ENCODE measurements around the gene RPTOR. TPM values are rescaled to one million over a fixed set of nuclear protein-coding genes. Genes with fewer than 3 reads are reported as not detected.

The RPTOR gene
- total and polyA plus RNA-seq, 2 donors (not counting 1 experiment from before 2014, with no cell fraction given) = 6.7 to 22.8 TPM

- Histone ChIP-seq H3K9ac (ENCODE audit: insufficient read depth, low read length) (no peak overlapping the region), H3K27me3 (ENCODE audit: control insufficient read depth, insufficient read depth, low read length) (no peaks in the 10 kb centered on the region), H4K20me1 (ENCODE audit: control insufficient read depth, extremely low read depth, insufficient read depth, low read length) (no peaks in the 10 kb centered on the region), H2AFZ (ENCODE audit: low read length) (no peak overlapping the region), H3K4me2 (ENCODE audit: extremely low read depth, insufficient read depth, low read length) (no peak overlapping the region), H3K36me3 (ENCODE audit: control insufficient read depth, insufficient read depth, low read length) (no peaks in the 10 kb centered on the region), H3K79me2 (ENCODE audit: control insufficient read depth, insufficient read depth, low read length) (peaks cover 2% of the 10 kb centered on the region), H3K9me3 (ENCODE audit: control insufficient read depth, insufficient read depth, low read depth, low read length) (no peaks in the 10 kb centered on the region), H3K4me3 (replicated peaks in 1 of 4; ENCODE audit: control extremely low read depth in 1 of 4, insufficient read depth in 1 of 4, low read depth in 3 of 4, low read length in 4 of 4) (no peak overlapping the region), H3K4me1 (ENCODE audit: control insufficient read depth, extremely low read depth, insufficient read depth, low read length) (peaks cover 16% of the 10 kb centered on the region), H3K27ac (ENCODE audit: insufficient read depth, low read length) (no peak overlapping the region)
- peak in 1 of 2 donors; percentile 34 for DNase-seq (ENCODE audit: low read depth in 2 of 2)
- TF ChIP-seq EZH2 (IDR thresholded peaks at IDR 0.05; ENCODE audit: low read length, missing control alignments) (no peak), CTCF (conservative IDR thresholded peaks at IDR 0.05 in 1 of 2, IDR thresholded peaks at IDR 0.05 in 1 of 2; ENCODE audit: low read depth in 1 of 2, low read length in 2 of 2) (no peak)
Measured at GRCh38 chr17:80666867-80667266, 122.2 kb downstream of the RPTOR start.

GRCh38 chr17:80667462-80668277 is 123.0 kb downstream of the RPTOR start:
- Histone ChIP-seq H3K27ac (ENCODE audit: insufficient read depth, low read length) (no peak overlapping the region), H3K9ac (ENCODE audit: insufficient read depth, low read length) (no peak overlapping the region), H3K4me3 (replicated peaks in 1 of 4; ENCODE audit: control extremely low read depth in 1 of 4, insufficient read depth in 1 of 4, low read depth in 3 of 4, low read length in 4 of 4) (no peak overlapping the region), H3K79me2 (ENCODE audit: control insufficient read depth, insufficient read depth, low read length) (peaks cover 2% of the 10 kb centered on the region), H3K4me2 (ENCODE audit: extremely low read depth, insufficient read depth, low read length) (no peak overlapping the region), H3K4me1 (ENCODE audit: control insufficient read depth, extremely low read depth, insufficient read depth, low read length) (peaks cover 16% of the 10 kb centered on the region), H3K36me3 (ENCODE audit: control insufficient read depth, insufficient read depth, low read length) (no peaks in the 10 kb centered on the region), H3K9me3 (ENCODE audit: control insufficient read depth, insufficient read depth, low read depth, low read length) (no peaks in the 10 kb centered on the region), H3K27me3 (ENCODE audit: control insufficient read depth, insufficient read depth, low read length) (no peaks in the 10 kb centered on the region), H4K20me1 (ENCODE audit: control insufficient read depth, extremely low read depth, insufficient read depth, low read length) (no peaks in the 10 kb centered on the region), H2AFZ (ENCODE audit: low read length) (no peak overlapping the region)
- DNase-seq (ENCODE audit: low read depth in 2 of 2) = no peak
- TF ChIP-seq CTCF (conservative IDR thresholded peaks at IDR 0.05 in 1 of 2, IDR thresholded peaks at IDR 0.05 in 1 of 2; ENCODE audit: low read depth in 1 of 2, low read length in 2 of 2) (no peak), EZH2 (IDR thresholded peaks at IDR 0.05; ENCODE audit: low read length, missing control alignments) (no peak)

GRCh38 chr17:80668375-80669148 is 123.9 kb downstream of the RPTOR start:
- Histone ChIP-seq H4K20me1 (ENCODE audit: control insufficient read depth, extremely low read depth, insufficient read depth, low read length) (no peaks in the 10 kb centered on the region), H3K9me3 (ENCODE audit: control insufficient read depth, insufficient read depth, low read depth, low read length) (no peaks in the 10 kb centered on the region), H3K4me1 (ENCODE audit: control insufficient read depth, extremely low read depth, insufficient read depth, low read length) (peaks cover 11% of the 10 kb centered on the region), H3K27ac (ENCODE audit: insufficient read depth, low read length) (no peak overlapping the region), H3K36me3 (ENCODE audit: control insufficient read depth, insufficient read depth, low read length) (no peaks in the 10 kb centered on the region), H3K4me3 (replicated peaks in 1 of 4; ENCODE audit: control extremely low read depth in 1 of 4, insufficient read depth in 1 of 4, low read depth in 3 of 4, low read length in 4 of 4) (no peak overlapping the region), H3K27me3 (ENCODE audit: control insufficient read depth, insufficient read depth, low read length) (no peaks in the 10 kb centered on the region), H2AFZ (ENCODE audit: low read length) (no peak overlapping the region), H3K79me2 (ENCODE audit: control insufficient read depth, insufficient read depth, low read length) (no peaks in the 10 kb centered on the region), H3K4me2 (ENCODE audit: extremely low read depth, insufficient read depth, low read length) (no peak overlapping the region), H3K9ac (ENCODE audit: insufficient read depth, low read length) (no peak overlapping the region)
- no peak for DNase-seq (ENCODE audit: low read depth in 2 of 2)
- TF ChIP-seq CTCF (conservative IDR thresholded peaks at IDR 0.05 in 1 of 2, IDR thresholded peaks at IDR 0.05 in 1 of 2; ENCODE audit: low read depth in 1 of 2, low read length in 2 of 2) = no peak
- no peak for TF ChIP-seq EZH2 (IDR thresholded peaks at IDR 0.05; ENCODE audit: low read length, missing control alignments)
